Limb (tissue), 2 donors: ENCODE results near the gene TENT4B.
A peak's percentile ranks its signal among the peaks of the same experiment; 100 is the strongest.

Experiments
- DNase-seq, 2 donors: peaks; one replicate each; pipeline ENCODE4 v3.0.0-alpha.2; 2016; ENCODE audit errors: extremely low spot score in 2 of 2

The TENT4B gene

DNA sequence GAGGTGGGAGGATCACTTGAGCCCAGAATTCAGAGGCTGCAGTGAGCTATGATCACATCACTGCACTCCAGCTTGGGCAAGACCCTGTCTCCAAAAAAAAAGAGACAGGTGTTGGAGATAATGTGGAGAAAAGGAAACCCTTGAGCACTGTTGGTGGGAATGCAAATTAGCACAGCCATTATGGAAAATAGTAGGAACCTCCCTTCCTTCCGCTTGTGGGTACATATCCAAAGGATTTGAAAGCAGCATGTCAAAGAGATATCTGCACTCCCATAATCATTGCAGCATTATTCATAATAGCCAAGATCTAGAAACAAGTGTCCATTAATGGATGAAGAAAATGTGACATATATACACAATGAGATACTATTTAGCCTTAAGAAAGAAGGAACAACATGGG lies 103.5 kb downstream of the TENT4B start:
- no peak for DNase-seq

GRCh38 chr16:50257876-50258275 lies 104.8 kb downstream of the TENT4B start:
- DNase-seq = no peak

DNA sequence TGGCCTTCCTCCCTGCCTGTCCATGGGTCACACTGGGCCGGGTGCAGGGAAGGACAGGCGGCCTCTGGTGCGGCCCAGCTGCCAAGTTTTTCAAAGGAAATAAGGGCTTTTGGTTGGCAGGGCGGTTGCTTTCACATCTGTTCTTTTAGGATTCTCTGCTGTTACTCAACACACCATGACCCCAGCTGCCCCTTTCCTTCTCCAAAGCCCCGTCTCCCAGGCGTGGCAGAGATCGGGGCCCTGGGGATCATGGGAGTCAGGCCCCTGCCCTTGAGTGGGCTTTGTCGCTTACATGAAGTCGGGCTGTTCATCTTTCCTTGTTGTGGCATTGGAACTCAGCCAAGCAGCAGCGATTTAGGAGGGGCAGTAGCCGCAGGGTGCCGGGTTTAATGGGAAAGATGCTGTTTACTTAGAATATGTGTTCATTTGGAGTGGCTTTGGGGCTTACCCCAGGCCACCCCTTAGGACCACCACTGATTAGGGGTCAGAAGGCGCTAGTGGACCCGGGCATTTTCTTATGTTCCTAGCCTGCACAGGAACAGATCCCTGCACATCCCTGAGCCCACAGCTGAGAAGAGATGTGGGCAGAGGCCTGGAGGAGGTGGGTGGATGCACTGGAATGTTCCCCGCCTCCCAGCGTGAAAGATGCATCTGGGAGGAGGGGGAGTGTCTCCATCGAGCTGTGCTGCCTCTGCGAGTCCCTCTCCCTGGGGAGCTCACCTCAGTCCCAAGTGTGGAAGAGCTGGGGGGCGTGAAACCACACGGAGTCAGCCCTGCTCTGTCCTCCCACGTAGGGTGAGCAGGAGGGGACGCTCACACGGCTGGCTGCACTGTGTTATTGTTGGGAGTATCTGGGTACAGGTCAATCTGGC lies 106.5 kb downstream of the TENT4B start:
- DNase-seq = peak in 1 of 2 donors; percentile 46

GRCh38 chr16:50260206-50261159 lies 107.4 kb downstream of the TENT4B start:
- no peak for DNase-seq

DNA sequence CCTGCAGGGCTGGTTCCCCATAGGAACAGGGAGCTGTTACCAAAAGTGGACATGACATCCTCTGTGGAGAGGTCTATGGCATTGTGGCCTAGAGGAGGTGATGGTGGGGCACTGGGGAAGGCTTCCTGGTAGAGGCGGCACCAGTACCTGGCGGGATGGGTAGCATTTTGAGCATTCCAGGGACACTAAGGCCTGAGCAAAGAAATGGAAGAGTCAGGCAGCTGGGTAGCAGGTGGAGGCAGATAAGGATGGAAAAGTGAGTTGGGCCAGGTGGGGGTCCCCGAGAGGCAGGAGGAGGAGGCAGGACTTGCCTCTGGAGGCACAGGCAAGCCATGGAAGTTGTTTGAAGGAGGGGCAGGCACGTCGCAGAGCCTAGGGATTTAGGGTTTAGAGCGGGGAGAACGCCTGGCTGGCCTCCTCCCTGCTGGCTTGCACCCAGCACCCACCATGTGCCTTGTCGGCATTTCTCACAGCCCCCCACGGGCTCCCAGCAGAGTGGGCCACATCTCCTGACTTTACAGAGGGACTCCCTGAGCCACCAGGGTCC lies 108.1 kb downstream of the TENT4B start:
- DNase-seq = no peak

GRCh38 chr16:50261707-50262235 lies 108.7 kb downstream of the TENT4B start:
- DNase-seq = no peak

DNA sequence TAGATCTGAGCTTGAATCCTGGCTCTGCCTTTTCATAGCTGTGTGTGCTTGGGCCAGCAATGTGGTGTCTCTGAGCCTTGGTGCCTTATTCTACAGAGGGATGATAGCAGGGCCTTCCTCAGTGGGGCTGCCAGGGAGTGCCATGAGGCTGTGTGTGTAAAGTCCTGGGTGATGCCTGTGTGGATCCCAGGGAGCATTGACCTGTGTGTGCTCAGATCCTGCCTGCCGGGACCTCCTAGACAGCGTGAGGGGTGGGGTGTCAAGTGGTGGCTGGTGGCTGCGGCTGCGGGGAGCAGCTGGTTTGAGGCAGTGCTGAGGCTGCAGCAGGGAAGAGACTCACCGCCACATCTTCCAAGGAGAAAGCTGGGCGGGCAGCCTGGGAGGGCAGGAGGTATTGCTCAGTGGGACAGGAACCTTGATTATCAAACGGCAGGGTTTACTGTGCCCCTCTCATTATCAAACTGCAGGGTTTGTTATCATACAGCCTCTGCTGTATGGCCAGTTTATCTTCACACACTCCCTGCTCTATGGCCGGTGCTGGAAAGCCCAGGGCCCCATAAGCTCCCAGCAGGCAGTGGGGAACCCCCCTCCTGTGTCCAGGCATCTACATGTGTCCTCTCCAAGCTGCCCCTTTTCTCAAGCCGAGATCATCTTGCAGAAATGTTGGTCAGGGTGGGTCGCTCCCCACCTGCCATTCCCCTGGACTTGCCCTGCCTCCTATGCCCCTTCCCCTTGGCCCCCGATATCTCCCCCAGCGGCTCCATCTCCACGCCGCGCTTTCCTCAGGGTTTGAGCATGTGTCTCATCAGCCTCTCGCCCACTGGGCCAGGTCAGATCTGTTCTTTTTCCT lies 110.2 kb downstream of the TENT4B start:
- no peak for DNase-seq

- no peak for DNase-seq
These were observed 111.1 kb downstream of the TENT4B start for GRCh38 chr16:50263940-50264929.

DNA sequence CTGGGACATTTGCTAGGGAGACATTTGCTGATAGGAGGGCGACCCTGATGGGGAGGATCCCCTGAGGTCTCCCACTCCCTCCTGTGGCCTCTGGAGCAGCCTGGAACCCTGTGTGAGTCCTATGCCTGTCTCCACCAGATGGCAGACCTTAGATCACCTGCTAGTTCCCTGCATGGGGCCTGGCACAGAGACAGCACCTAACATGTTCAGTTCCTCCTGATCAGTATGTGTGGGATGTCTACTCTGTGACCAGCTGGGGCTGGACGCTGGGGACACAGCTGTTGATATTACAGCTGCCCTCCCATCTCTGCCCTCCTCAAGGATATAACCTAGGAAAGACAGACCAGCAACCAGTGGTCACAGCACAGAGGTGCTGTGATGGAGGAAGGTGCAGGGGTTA lies 112.2 kb downstream of the TENT4B start:
- no peak for DNase-seq

GRCh38 chr16:50265716-50266336 lies 112.7 kb downstream of the TENT4B start:
- no peak for DNase-seq

DNA sequence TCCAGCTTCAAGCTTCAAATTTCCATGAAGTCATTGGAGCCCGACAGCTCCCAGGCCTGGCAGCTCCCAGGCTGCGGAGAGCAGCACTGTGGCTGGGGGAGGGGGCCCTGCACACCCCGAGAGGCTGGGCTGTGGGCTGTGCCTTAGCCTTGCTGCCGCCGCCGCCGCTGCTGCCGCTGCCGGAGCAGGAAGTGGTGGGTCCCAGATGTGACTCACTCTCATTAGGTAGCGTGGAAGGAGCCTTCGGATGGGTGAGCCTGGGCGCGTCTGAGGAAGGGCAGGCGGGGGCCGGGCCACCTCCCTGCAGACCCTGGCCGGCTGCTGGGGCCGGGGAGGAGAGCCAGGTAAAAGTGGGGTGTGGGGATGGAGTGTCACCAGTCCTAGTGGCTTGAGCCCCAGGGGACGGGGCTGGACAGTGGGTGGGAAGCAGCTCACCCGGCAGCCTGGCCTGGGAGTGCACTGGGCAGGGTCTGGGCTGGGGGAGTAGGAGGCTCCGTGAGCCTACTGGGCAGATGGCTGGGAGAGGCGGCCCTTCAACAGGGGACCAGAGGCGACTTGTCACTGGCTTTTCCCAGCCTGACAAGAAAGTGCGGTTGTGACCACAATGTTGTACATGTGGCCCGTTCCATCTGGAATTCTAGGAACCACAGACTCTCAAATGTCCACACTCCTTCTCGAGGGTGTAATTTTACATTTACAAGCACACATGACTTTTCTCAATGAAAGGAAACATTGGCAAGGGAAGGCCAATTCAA lies 113.4 kb downstream of the TENT4B start, which contains the start of gene ADCY7:
Gene ADCY7, plus strand, starts transcription at position 215 of the 755 bp plus-strand sequence. CDS start 21,629 bp downstream, outside the sequence.
- DNase-seq = peak; percentile 41 to 71

- DNase-seq = no peak
These were observed 114.1 kb downstream of the TENT4B start for GRCh38 chr16:50267151-50267631.

- DNase-seq = no peak
These were observed 114.5 kb downstream of the TENT4B start for GRCh38 chr16:50267651-50268050.

DNA sequence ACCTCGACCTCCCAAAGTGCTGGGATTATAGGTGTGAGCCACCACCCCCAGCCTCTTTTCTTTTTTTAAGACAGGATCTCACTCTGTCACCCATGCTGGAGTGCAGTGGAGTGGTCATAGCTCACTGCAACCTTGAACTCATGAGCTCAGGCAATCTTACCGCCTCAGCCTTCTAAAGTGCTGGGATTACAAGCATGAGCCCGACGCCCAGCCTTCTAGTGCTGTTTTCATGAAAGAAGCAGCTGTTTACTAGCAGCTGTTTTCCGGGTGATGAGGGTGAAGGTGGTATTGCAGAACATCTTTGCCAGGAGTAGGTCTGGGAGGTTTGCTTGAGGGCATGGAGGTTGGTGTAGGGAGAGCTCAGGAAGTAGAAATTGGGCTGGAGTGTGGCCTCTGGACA lies 115.2 kb downstream of the TENT4B start:
- DNase-seq = no peak

DNA sequence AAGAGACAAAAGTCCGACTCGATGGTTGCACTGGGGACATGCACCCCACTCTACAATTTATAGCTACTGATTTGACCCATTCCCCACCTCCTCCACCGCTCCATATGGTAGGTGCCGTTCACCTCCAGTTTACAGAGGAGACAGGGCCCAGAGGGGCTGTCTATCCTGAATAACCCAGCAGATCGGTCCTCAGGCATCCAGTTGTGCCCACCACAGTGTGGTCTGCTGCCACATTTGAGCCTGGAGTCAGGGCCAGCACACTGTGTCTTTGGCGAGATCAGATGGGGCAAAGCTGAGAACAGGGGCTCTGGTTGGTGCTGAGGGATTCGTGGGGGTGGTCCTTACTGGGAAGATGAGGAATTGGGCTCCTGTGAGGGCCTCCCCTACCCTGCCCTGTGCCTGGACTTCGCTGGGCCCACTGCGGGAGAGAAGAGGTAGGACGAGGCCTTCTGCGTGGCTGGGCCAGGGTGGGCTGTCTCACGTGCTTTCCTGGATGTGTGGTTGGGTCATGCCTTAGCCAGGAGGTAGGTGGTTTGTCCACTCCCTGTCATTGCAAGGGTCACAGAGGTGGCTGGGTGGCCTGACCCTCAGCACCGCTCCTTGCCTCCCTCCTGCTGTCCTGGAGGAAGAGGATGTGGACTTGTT lies 116.1 kb downstream of the TENT4B start:
- DNase-seq = no peak

DNA sequence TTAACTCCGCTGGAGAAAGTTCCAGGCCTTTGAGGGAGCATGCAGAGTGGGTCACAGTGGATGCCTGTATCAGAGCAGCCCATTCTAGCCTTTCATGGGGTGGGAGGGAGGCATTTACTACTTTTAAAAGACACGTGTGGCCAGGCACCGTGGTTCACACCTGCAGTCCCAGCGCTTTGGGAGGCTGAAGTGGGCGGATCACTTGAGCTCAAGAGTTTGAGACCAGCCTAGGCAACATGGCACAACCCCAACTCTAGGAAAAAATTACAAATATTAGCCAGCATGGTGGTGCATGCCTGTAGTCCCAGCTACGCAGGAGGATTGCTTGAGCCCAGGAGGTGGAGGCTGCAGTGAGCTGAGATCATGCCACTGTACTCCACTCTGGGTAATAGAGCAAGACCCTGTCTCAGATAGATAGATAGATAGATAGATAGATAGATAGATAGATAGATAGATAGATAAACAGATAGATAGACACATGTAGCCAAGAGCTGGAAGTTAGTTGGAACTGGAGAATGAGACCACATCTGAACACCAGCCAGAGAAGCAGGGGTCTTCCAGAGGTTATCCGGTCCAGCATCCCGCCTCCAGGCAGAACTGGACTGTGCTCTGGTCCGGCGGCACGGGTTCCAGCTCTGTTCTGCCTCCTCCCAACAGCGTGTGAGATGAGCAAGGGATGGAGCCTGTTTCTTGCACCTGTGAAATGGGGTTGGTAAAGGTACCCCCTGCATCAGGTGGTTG lies 116.8 kb downstream of the TENT4B start:
- DNase-seq = no peak
